Measurements from ENCODE around the gene ADAMTS15.

DNA sequence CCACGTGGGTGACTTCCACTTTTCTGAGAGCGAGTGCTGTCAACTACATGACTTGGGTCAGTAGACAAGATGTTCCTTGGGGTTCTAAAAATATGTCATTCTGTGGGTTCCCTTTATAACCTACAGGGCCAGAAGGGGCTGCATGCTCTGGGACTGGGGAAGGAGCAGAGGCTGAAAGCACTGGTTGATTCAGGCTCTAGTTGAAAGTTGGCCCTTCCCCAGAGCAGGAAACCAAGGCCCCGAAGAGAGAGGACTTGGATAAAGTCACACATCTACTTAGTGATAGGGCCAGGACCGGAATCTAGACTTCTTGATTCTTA is 9.9 kb downstream of the ADAMTS15 start:
- TF ChIP-seq POLR2A (IDR thresholded peaks at IDR 0.05), result no peak
- TF ChIP-seq, protein P1, sequence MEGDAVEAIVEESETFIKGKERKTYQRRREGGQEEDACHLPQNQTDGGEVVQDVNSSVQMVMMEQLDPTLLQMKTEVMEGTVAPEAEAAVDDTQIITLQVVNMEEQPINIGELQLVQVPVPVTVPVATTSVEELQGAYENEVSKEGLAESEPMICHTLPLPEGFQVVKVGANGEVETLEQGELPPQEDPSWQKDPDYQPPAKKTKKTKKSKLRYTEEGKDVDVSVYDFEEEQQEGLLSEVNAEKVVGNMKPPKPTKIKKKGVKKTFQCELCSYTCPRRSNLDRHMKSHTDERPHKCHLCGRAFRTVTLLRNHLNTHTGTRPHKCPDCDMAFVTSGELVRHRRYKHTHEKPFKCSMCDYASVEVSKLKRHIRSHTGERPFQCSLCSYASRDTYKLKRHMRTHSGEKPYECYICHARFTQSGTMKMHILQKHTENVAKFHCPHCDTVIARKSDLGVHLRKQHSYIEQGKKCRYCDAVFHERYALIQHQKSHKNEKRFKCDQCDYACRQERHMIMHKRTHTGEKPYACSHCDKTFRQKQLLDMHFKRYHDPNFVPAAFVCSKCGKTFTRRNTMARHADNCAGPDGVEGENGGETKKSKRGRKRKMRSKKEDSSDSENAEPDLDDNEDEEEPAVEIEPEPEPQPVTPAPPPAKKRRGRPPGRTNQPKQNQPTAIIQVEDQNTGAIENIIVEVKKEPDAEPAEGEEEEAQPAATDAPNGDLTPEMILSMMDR (IDR thresholded peaks at IDR 0.05), result no peak
